ENCODE results near the gene ZEB2.

The ZEB2 gene

DNA sequence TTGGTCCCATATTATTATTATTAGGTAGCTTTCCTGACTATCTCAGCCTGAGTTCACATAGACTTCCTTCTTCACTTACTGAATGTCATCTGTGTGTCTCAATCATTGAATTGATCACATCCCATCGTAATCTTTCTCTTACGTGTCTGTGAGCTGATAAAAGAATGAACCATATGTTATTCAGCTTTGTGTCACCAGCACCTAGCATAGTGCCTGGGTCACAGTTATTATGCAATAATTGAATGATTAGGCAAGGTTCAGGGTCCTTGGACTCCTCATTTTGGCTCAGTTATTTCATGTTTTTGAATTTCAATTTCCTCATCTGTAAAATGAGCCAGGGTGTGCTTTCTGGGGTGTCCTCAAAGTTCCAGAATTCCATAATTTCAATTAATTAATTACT, 107.2 kb downstream of the ZEB2 start:
- DNase-seq, result no peak

DNA sequence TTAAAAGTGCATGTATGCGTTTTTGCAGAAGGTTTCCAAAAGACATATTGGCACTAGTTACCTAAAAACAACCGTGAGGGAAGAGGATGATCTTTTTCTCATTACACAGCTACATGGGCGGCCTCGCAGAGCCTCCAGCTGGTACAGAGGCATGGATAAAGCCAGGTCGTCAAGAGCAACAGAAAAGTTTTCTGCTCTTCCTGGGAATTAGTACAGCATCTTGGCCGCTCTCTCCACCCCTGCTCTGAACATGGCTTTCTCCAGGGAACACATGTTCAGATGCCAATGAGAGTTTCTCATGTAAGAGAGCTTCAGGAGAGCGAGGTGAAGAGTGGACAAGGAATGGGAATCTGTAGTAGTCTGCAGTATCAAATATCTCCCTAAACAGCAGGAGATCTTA, 108.4 kb downstream of the ZEB2 start:
- no peak for DNase-seq

DNA sequence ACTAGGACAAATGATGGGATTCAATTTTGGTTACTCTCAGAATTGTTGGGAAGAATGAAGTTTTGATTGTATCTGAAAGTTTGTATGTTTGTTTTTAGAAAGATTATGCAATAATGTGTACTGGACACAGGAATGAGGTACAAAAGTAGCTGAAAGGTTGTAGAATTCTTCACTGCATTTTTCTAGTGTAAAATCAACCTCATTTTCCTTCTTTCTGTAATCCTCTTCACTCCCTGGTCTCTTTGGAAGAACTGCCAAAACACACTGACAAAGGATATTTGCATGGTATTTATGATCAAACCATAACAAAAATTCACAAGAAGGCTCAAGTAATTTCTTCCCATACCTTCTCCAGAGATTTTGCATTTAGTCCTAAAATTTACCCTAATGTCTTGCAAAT, 110.7 kb downstream of the ZEB2 start:
- DNase-seq, result no peak

DNA sequence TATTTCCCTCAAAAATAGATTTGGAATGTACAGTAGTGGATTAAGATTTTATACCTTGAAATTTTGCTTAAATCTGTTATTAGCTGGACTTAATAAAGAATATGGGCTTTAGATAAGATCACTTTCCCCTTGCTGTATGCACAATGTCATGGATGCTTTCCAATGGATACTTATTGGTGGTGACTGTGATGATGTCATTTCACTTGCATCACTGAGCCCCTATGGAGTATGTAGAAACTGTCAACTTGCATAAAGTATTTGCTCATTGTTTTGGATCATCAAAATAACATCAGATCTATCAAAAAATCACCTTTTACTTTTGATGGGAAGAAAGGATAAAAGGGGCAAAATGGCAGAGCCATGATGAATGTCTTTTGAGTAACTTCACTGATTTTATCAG, 112.7 kb downstream of the ZEB2 start:
- no peak for DNase-seq

DNA sequence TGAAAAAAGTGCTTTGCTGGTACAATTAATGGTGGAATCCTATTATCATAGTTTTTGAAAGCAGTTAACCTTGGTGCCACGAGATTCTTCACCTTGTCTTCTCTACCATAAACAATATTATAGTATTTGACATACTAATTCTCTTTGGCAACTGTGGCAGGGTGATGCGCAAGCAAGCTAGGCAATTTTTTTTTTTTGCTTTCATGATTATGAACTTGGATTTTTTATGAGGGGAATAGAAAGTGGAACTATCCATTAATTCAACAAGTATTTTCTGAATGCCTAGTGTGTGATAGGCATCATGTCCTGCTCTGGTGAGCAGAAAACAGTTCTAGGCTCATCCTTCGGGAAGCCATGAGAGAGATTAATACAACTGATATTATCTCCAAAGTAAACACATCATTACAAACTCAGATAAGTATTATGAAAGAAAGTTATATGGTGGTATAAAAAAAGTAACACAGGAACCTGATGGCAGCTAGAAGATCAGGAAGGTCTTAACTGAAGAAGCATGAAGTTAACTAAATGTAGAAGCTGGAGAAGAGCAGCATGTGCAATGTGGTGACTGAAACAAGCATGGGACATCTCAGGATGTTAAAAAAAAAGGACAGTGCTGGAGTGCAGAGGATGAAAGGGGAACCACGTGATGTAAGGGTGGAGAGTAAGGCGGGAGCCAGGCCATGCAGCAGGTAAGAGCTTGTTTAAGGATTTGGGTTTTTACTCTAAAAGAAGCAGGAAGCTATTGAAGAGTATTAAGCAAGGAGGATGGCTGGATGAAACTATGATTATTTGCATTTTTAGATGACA, 113.7 kb downstream of the ZEB2 start:
- no peak for DNase-seq

DNA sequence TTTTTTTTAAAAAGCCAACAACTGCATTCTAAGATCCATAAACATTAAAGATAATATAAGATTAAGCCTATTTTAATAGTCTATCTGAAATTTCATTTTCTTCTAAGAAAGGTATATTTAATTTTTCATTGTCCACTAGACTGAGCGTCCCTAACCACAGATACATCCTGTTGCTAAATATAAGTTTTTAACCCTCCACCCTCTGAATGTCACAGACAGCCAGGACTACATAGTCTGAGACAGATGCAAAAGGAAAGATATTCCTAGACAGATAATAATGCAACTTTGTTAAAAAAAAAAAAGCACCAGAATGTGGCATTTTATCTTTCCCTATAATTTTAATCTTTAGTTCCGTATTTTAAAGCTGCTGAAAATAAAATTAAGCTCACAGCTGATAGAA, 114.6 kb downstream of the ZEB2 start:
- no peak for DNase-seq

DNA sequence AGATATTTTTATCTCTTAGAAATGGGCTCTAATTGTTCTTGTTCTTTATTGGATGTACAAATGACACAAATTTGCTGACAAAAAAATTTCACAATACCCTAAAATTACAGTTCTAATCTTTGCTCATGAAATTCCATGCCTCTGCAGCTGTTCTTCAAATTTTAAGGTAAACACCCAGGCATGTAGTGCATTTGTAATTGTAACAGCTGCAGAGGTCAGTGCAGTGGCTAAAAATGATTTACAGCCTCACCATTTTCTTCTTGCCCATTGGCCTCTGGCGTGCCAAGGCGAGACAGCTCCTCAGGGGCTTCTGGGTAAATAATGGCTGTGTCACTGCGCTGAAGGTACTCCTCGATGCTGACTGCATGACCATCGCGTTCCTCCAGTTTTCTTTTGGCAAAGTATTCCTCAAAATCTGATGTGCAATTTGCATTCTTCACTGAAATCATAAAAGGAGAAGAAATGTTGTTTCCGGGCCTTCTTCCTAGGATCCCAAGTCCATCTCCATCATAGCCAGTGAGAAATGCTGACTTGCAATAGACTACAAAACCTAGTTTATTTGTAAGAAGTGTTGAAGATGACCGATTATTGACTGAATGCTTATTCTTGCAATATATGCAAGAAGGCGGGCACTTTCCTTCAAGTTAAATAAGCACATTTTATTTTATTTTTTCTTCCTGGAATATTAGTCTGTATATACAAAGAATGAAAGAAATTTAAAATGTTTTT, 115.2 kb downstream of the ZEB2 start:
- no peak for DNase-seq

DNA sequence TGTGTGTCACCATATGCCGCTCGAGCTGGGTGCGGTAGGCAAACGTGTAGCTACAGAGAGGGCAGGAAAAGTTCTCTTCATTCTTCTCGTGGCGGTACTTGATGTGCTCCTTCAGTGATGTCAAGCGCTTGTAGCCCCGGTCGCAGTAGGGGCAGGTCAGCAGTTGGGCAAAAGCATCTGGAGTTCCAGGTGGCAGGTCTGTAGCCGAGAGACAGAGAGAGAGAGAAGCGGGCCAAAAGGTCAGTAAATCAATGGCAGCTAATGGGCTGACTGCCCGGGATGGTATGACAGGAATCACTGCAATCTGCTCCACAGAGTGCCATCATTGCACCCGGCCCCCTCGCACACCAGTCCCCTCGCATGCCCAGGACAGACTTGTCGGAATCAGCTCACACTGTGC, 116.0 kb downstream of the ZEB2 start:
- DNase-seq, result peak; percentile 53

DNA sequence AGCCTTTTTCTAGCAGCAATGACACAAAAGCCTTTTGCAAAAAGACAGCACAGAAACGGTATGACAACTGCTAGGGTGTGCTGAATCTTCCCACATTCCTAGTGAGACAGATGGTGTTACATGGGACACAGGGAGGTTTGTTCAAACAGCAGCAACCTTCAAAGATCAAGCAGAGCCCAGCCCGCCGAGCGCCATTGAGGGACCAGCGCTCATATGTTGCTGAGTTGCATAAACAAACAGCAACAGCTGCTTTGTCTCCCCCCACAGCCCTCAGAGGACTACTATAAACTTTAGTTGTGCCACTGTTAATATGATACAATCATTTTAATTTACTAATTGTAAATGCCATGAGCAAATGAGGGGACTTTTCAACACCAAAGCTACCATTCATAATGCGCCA, 117.7 kb downstream of the ZEB2 start:
- peak; percentile 28 for DNase-seq

DNA sequence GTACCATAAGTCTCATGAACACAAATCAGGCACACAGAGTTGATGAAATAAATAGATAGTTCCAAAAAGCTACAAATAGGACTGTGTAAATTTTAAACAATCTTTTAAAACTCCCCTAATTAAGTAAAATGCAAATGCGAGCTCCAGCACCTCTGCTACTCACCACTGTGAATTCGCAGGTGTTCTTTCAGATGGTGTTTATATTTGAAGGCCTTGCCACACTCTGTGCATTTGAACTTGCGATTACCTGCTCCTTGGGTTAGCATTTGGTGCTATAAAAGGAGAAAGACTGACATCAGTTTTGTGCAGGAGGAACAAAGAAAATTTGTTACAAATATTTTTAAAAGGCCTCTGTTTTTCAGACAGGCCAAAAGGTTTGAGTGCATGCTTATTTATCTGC, 118.9 kb downstream of the ZEB2 start:
- DNase-seq, result no peak

DNA sequence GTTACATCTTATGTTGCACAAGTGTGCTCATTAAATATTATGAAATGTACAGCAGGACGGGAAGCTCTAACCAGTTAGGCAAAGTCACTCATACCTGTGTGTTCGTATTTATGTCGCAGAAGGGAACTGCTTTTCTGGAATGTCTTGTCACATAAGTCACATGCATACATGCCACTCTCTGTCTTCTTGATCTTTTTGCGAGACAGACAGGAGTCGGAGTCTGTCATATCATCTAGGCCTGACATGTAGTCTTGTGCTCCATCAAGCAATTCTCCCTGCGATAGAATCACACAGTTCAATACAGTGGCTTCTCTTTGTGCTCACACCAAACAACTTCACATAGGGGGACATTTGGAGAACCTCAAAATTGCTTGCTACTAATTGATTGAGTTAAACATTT, 123.6 kb downstream of the ZEB2 start:
- DNase-seq, result no peak

DNA sequence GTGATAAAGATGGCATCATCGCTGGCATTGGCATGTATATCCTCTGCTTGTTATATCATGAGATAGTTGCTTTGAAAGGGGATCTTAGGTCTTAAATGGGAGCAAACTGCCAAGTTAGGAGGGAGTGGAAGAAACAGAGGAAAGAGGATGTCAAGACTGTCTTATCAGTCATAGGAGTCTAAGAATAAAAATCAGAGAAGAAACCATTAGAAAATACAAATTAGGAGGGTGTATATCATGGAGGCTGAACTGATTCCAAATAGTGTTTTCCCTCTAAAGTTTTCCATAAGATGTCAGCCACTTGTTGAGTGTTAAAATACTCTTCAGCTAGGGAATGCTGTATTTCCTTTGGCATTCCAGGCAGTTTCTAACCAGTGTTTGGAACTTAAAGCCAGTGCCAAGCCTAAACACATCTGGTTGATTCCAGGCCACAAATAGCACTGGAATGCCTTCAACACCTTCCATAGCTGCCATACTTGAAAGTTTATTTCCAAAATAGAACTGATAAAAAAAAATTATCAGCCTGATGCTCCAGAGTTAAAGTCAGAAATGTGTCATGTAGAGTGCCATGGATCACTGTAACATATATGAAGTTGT, 129.4 kb downstream of the ZEB2 start:
- DNase-seq, result no peak

DNA sequence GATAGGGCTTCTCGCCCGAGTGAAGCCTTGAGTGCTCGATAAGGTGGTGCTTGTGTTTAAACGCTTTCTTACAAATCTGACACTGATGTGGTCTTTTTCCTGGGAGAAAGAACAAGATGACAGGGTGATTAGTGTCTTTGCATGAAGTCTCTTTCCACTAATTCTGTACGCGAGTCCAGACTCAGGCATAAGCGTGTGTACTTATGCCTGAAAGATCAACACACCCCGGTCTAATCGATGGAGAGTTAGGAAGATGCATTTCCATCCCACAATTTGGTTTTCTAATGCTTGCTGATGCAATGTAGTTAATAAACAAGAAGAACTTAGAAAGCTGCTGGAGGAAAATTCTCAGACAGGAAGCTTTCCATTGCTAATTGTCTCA, 130.0 kb downstream of the ZEB2 start:
- DNase-seq, result no peak

DNA sequence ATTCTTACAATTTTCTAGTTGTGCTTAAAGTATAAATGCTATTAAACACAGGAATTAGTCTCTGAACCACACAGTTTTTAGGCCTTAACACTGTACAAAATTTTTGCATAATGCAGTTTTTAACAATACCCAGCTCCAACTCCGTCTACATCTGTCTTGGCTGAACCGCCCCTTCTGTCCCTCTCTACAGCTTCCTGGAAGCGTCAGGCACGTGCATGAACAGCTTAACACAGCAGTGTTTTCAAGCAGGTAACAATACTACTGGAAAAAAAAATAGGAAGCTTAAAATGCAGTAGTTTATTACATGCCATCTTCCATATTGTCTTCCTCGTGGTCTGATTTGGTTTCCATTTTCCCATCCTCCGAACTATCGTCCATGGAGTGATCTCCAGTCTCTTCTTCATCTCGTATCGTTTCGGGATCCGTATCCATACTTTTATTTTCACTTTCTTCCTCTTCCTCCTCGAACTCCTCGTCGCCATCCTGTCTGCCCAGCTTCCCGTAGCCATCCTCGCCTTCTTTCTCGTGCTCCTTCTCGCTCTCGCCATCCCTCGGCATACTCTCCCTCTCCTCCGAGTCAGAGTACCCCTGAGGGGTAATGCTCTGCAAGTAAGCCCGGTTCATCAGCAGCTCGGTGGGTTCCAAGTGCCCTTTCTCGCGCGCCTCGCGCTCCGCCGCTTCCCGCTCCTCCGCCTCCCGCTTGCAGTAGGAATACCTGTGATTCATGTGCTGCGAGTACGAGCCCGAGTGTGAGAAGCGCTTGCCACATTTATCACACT, 130.6 kb downstream of the ZEB2 start:
- no peak for DNase-seq

DNA sequence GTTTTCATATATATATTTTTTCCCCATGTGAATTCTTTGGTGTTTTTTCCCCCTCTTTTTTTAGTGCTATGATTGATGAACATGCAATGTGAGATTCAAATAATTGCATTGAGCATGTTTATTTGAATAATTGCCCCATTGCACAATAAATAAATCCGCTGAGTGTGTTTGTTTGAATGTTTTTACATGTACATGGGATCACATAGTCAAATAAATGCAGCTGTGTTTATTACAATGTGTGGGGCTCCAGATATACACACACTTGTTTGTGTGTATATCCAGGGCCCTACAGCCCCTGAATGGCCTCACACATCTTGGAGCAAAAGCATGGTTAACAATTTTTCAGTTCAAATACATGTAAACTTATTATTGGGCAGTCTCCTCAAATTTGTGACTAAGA, 134.5 kb downstream of the ZEB2 start:
- DNase-seq, result no peak

DNA sequence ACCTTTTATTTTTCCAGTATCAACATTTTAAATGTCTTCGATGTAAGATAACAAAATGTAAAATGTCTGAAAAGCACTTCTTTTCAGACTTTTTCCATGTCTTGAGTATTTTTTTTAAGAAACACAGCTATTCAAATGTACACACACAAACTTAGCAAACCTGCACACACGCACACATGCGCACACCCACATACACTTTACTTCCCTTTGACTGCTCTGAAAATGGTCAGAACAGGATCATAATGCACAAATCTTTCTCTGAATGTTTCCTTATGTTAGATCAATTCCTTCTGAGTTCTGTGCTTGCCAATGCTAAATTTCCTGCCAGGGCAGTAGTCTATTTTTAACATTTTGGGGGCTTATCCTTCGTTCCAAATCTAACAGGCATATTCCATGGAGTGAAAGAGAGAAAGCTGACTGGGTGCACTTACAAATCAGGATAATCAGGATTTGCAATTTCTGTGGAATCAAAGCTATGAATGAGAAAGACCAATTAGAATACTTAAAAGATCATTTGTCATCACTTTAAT, 136.3 kb downstream of the ZEB2 start:
- no peak for DNase-seq

DNA sequence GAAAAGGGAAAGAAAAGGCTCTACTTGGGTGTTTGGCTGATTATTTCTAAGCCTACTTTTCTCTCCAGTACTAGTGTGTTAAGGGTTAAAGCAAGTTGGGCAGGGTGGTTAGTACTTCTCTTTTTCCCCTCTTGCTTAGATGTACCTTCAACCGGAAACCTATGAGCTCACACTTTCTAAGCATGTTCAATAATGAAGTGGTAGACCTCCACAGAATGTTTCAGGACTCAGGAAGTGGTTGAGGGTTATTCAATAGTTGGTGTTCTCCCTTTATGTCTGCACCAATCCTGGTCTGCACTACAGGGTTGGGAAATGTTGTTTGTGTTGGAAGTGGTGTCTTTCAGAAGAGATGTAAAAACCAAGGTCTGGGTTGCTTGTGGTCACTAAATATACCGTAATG, 137.1 kb downstream of the ZEB2 start:
- no peak for DNase-seq

DNA sequence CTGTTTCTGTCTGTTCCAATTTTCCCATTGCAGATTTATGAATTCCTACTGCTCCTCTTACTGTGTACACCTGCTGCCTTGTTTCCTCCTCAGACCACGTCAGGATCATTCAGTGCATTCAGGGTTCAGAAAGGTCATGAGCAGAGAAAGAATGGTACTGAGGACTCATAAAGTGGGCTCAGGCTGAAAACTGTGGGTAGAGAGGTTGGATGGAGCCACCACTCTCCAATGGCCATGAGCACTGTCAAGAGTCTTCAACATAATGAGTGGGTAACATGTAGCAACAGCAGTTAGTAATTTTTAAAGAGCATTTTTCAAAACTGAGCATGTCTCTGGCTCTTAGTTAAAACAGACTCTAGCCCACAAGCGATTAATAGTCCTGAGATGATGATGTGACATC, 138.2 kb downstream of the ZEB2 start:
- DNase-seq, result no peak

DNA sequence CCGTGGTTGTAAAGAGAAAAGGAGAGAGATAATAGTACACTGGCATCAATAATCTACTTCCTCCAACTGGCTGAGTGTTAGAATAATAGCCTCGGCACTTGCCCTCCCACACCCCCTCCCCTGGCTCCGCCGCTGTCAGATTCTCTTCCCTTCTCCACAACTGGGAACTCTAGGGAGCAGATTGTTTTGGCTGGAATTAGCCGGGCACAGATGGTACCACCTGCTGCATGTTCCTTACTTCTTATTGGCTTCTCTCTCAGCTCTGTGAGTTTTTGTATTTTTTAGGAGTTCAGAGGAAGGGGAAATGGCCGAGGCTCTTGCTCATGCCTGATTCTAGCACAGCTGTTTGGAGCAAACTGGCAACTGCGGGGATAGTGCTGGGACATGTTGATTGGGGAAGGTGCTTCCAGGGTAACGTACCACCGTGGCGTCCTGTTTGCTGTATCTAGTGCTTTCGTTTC, 140.0 kb downstream of the ZEB2 start:
- DNase-seq, result no peak

DNA sequence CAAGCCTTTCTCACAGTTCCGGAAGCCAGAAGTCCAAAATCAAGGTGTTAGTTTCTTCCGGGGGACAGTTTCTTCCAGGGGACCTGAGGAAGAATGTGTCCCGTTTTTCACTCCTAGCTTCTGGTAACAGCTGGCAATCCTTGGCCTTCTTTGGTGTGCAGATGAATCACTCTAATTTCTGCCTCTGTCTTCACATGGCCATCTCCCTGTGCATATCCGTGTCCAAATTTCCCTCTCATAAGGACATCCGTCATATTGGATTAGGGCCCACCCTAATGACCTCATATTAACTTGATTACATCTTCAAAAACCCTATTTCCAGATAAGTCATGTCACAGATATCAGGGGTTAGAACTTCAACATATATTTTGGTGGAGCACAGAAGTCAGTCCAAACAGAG, 141.4 kb downstream of the ZEB2 start:
- DNase-seq, result no peak

DNA sequence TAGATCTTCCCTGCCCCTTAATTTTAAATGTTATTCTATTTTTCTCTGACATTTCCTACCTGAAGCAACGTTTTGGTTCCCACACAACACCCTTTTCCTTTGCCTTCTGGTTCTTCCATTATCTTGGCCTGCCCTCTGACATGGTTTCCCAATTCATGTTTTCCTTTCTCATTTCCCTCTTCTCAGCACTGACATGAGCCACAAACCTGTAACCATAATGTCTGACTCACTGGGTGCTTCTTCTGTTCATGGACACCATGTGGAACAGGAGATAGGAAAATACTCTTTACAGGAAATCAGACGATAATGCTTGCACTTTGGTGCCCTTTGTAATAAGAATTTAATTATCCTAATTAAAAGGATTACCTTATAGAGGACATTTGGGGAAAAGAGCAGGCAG, 142.0 kb downstream of the ZEB2 start:
- DNase-seq, result no peak

DNA sequence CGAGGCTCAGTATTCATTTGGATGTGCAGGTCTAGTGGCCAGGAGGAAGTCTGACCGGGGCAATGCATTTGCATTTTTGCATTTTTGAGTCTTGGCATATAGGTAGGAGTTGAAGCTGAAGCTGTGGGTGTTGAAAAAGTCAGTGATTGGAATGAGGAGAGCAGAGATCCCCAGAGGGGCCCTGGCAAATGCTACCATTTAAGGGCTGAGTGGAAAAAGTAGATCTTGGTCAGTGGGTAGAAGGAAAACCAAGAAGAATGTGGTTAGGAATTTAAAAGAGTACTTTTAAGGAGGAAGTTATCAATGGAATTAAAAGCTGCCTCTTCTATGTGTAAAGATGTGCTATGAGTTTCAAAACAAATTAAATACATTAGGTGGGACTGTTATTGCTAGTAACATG, 143.0 kb downstream of the ZEB2 start:
- DNase-seq, result no peak

DNA sequence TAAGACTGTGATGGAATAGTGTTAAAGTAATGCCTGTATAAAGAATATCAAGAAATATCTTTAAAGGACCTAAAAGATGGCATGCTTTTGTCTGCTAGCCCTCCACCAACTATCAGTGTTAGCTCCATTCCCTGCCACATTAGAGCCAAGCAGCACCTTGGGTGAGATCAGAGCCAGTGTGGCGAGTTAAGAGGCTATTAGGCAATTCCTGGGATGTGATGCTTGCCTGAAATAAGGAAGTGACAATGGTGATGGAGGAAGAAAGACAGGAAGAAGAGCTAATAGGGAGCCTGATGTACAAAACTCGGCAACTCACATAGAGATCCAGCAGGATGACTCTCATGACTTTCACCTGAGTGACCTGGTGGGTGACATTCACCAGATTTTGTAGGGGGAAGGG, 143.5 kb downstream of the ZEB2 start:
- no peak for DNase-seq
